ENCODE data around the gene PTP4A1.
"Not testable (repeated sequence)": the region's sequence is repeated elsewhere in the genome, so short reads cannot be mapped to it uniquely, and the experiment has no call there.

The PTP4A1 gene

GRCh38 chr6:63572044-63572746, at the start of gene PTP4A1, which contains the start of gene LOC128125822:
Gene PTP4A1 (plus strand): TSS chr6:63572480. CDS start chr6:63576881, 4,401 bp downstream.
Gene LOC128125822 (plus strand): TSS chr6:63572480.
- peak; percentile 96 for DNase-seq

DNA sequence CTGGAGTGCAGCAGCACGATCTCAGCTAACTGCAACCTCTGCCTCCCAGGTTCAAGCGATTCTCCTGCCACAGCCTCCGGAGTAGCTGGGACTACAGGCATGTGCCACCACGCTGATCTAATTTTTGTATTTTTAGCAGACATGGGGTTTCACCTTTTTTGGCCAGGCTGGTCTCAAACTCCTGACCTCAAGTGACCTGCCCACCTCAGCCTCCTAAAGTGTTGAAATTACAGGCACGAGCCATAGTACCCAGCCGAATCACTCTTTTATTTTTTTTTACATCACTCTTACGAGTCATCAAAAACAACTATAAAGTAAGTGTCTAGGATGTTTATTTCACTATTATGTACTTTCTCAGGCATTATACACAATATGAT, 49.4 kb upstream of the PTP4A1 start:
- DNase-seq: not testable (repeated sequence)

DNA sequence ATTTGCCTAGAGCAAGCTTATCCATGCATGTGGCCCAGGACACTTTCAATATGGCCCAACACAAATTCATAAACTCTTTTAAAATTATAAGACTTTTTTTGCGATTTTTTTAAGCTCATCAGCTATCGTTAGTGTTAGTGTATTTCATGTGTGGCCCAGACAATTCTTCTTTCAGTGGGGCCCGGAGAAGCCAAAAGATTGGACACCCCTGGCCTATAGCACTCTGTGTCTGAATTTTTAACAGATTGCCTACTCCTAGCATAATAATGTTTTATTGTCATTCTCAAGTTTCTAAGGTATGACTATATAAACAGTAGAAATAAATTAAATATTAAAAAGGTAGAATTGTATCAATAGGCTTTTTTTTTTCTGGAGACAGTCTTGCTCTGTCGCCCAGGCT, 48.6 kb upstream of the PTP4A1 start:
- no peak for DNase-seq

DNA sequence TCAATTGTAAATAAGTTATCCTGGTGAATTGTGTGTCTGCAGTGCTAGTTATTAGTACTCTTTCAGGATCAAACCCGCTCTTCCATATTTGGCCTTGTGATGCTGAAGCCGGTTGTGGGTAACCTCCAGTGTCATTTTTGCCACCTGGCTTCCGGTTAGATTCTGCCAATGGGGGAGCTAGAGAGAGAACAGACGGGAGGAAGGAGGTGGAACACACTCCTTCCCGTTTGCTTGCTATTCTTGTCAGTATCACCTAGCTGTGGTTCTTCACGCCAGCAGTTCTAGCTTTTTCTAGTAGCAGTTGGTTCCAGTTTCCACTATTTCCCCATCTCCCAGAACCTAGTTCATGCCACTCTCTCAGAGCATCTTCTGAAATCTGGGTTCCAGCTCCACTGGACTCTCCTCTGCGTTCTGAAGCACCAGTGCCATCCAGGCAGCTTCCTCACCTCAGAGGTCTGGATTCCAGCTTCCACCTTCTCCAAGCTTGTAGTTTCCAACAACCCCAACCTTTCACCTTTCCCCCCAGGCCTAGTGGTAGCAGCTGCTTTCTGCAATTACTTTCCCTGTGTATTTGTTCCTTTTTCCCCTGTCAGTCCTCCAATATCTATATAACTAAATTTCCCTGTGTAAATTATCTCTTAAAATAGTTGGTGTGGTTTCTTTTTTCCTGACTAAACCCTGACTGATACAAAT, 46.9 kb upstream of the PTP4A1 start:
- DNase-seq: no peak

DNA sequence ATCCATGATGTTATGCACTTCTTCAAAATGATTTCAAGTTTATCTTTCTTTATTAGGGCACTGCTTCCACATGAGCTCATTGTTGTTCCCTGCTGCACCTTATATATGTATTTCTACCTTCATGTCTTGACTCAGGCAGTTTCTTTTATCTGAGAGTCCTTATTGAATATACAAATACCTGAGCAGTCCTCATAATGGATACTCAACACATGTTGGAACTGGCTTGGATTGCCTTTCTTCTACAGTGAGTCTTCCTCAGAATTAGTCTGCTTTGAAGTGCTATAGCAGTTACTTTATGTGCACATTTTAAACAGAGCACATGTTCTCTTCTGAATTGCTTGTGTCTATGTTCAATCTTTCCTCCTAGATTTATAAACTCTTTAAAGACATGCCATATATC, 45.3 kb upstream of the PTP4A1 start:
- no peak for DNase-seq

DNA sequence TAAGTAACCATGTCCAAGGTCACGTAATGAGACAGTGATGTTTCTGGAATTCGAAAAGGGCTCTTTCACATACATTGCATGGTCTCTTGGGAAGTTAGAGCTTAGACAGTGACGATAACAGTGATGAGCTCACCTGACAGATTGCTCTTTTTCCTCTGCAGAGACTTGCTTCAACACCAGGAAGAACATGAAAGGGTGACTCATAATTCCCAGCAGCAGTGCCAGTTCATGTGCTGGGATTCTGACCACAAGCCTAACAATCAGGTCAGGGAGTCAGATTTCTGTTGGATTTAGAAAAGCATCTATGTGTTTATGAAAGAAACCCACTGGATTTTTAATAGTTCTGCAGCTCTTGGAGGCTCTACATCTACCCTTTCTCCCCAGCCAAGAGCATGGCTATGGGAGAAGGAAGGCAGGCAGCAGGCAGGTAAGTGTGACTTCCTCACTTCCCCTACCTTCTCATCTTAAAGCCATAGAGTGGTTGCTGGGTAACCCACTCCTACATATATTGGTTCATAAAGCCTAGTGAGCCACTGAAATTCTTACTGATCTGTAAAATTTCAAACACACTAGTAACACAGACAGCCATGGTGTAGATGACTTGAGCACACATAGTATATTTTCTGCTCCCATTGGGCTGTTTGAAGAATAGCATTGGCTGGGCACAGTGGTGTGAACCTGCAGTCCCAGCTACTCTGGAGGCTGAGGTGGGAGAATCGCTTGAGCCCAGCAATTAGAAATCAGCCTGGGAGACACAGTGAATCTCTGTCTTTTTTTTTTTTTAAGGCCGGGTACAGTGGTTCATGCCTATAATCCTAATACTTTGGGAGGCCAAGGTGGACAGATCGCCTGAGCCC, 44.4 kb upstream of the PTP4A1 start:
- no peak for DNase-seq

- DNase-seq: no peak
Measured at GRCh38 chr6:63529498-63529897, 42.8 kb upstream of the PTP4A1 start.

GRCh38 chr6:63530182-63530581, 42.1 kb upstream of the PTP4A1 start:
- DNase-seq: no peak

DNA sequence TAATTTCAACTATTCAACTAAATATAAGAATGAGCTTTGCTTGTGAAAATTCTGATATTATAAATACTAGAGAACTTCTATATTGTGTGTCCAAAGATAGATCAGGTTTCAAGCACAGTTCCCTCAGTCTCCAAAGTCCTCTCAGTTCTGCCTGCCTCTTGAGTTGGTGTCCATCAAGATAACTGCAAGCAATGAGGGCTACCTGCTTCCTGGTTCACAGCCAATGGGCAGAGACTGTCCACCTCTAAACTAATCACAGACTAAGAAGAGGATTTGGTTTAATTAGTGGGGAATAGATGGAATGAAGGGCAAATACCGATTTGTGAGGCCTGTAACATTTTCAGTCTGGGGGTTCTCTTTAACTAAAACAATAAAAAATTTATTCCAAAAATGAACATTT, 41.3 kb upstream of the PTP4A1 start:
- DNase-seq: no peak

GRCh38 chr6:63533026-63533425, 39.3 kb upstream of the PTP4A1 start:
- no peak for DNase-seq

GRCh38 chr6:63533952-63534351, 38.3 kb upstream of the PTP4A1 start:
- no peak for DNase-seq

DNA sequence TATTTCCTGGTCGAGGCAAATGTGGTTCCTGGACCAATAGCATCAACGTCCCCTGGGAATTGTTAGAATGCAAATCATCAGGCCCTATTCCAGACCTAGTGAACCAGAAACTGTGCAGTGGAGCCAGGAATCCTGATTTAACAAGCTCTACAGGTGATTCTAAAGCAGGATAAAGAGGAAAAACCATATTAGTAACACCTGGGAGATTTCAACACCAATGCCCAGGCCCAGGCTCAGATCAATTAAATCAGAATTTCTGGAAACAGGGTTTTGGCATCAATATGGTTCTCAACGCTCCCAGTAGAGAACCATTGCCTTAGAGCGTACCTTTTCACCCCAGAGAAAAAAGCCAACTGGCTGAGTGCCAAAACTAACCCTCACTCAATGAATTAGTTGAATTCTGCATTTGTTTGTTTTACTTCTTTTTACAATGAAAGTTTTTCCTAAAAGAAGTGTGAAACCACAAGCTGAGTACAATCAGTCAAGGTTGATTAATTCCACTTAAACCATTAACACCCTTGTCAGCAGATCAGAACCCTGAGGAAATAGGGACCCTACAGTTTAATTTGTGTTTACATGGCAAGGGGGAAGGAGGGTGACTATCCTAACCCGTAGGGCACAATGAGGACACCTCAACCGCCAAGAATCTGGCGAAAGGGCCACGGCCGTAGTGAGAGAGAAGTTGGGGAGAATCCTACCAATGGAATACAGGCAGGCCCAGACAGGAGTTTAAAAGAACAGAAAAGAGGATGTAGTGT, 34.9 kb upstream of the PTP4A1 start:
- DNase-seq: no peak

GRCh38 chr6:63537959-63538300, 34.4 kb upstream of the PTP4A1 start:
- no peak for DNase-seq

- no peak for DNase-seq
Measured at GRCh38 chr6:63538550-63538949, 33.7 kb upstream of the PTP4A1 start.

DNA sequence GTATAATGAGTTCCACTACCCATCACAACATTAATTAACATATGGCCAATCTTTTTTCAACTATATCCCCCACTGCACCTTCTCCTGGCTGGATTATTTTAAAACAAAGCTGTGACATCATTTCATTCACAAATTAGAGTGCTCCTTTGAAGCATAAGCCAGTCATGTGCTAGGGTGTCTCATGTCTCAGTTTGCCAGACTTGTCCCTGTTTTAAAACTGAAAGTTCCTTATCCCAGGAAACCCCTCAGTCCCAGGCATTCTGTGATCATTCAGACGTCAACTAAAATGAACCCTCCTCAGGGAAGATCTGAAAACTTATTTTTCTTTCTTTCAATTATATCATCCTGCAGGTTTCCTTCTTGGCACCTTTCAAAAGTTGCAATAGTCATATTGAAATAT, 29.3 kb upstream of the PTP4A1 start:
- no peak for DNase-seq

- DNase-seq: no peak
Measured at GRCh38 chr6:63543982-63544381, 28.3 kb upstream of the PTP4A1 start.

DNA sequence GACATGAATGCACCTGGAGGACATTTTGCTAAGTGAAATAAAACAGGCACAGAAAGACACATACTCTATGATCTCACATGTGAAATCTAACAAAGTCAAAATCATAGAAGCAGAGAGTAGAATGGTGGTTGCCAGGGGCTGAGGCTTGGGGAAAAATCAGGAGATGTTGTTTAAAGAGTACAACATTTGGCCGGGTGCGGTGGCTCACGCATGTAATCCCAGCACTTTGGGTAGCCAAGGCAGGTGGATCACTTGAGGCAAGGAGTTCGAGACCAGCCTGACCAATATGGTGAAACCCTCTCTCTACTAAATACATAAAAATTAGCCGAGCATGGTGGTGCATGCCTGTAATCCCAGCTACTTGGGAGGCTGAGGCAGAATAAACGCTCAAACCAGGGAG, 26.0 kb upstream of the PTP4A1 start:
- no peak for DNase-seq

DNA sequence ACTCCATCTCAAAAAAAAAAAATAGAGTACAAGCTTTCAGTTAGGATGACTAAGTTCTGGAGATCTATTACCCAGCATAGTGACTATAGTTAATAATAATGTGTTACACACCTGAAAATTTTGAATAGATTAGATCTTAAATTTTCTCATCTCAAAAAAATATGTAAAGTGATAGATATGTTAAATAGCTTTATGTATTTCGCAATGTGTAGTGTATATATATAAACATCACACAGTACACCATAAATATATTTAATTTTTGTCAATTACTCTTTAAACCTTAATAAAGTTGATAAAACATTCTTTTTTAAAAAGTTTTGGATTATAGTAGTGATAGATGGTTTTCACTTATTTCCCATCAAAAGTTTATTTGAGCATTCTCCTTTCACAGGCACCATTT, 25.6 kb upstream of the PTP4A1 start:
- DNase-seq: no peak

DNA sequence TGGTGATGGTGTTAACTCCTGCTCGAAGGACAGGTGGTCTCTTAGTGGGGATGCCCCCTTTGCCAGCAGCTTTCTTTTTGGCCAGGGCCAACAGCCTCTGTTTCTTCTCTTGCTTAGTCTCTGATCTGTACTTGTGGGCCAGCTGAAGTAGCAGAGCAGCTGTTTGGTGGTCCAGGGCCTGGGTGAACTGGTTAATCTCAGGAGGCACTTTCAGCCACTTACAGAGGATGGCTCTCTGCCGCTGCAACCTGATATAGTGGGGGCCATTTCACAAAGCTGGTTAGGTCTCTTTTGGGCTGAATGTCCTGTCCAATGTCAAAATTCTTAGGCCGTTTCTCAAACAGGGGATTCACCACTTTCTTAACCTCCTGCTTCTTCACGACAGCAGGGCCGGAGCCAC, 23.2 kb upstream of the PTP4A1 start:
- DNase-seq: no peak

- no peak for DNase-seq
Measured at GRCh38 chr6:63553208-63553607, 19.1 kb upstream of the PTP4A1 start.

DNA sequence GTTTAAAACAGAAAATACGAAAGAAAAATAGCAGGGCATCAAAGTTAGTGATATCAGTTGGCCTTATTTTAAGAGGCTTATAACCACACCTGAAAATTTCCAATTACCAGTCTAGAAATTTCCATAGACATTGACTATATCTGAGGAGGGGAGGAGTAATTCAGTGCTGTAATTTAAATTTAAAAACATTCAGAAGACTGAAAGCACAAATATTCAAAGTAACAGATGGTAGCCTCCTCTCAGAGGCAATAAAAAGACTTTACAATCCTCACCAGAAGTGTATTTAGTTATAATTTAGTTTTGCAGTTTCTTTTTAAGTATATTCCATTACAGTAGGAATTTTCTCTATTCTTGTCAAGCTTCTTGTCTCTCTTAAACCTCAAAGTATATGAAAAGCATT, 18.4 kb upstream of the PTP4A1 start:
- DNase-seq: no peak

- DNase-seq: no peak
Measured at GRCh38 chr6:63554782-63555181, 17.5 kb upstream of the PTP4A1 start.

- DNase-seq: no peak
Measured at GRCh38 chr6:63556369-63556768, 15.9 kb upstream of the PTP4A1 start.
